Subcutaneous abdominal adipose tissue (tissue), 5 donors: Measurements from ENCODE around the gene CSNK1D.

Experiments used
- H3K27ac ChIP-seq: one replicate; pipeline ENCODE4 v1.7.0; 2013; ENCODE audit warnings: low read depth, mild to moderate bottlenecking, inconsistent platforms, low read length, moderate library complexity
- H3K27me3 ChIP-seq, 5 donors: one replicate each; pipeline ENCODE4 v1.7.0; 2013; ENCODE audit warnings: low read length in 5 of 5, inconsistent platforms in 1 of 5; ENCODE audit not compliant: control insufficient read depth in 5 of 5, insufficient read depth in 4 of 5
- H3K36me3 ChIP-seq, 5 donors: one replicate each; pipeline ENCODE4 v1.7.0; 2013; ENCODE audit warnings: low read length in 5 of 5; ENCODE audit not compliant: control insufficient read depth in 5 of 5, insufficient read depth in 5 of 5
- H3K4me1 ChIP-seq, 5 donors: one replicate each; pipeline ENCODE4 v1.7.0; 2013; ENCODE audit warnings: low read length in 5 of 5, mild to moderate bottlenecking in 3 of 5, moderate library complexity in 1 of 5; ENCODE audit not compliant: control insufficient read depth in 5 of 5, insufficient read depth in 5 of 5
- H3K4me3 ChIP-seq, 5 donors: one replicate each; pipeline ENCODE4 v1.7.0; 2013; ENCODE audit warnings: low read length in 5 of 5, low read depth in 1 of 5
- H3K9ac ChIP-seq, 5 donors: one replicate each; pipeline ENCODE4 v1.7.0; 2013; ENCODE audit warnings: low read length in 5 of 5, mild to moderate bottlenecking in 4 of 5, moderate library complexity in 3 of 5
- H3K9me3 ChIP-seq, 5 donors: one replicate each; pipeline ENCODE4 v1.7.0; 2013; ENCODE audit warnings: low read length in 5 of 5; ENCODE audit not compliant: control insufficient read depth in 5 of 5
- donor health status: healthy.
- donor health status: healthy.
- donor health status: healthy.
- donor health status: healthy.
- donor health status: healthy.

CSNK1D gene

GRCh38 chr17:82294064-82294773 is 20.7 kb upstream of the CSNK1D start:
- Histone ChIP-seq H3K36me3 (no peaks in the 10 kb centered on the region), H3K27me3 (peaks cover 0 to 9% (median 0%) of the 10 kb centered on the region in 5 donors), H3K9ac (no peak overlapping the region), H3K4me1 (peaks cover 4 to 51% (median 41%) of the 10 kb centered on the region in 5 donors), H3K9me3 (no peaks in the 10 kb centered on the region), H3K4me3 (peak overlapping the region in 2 of 5 donors; percentile 44 to 51), H3K27ac (no peak overlapping the region)

GRCh38 chr17:82292251-82293154 is 19.0 kb upstream of the CSNK1D start:
- Histone ChIP-seq H3K36me3 (no peaks in the 10 kb centered on the region), H3K4me3 (peak overlapping the region; percentile 62 to 79 (median 75)), H3K27ac (peak overlapping the region; percentile 91), H3K4me1 (peaks cover 4 to 50% (median 29%) of the 10 kb centered on the region in 5 donors), H3K27me3 (peaks cover 0 to 6% (median 0%) of the 10 kb centered on the region in 5 donors), H3K9ac (peak overlapping the region in 4 of 5 donors; percentile 75 to 93 (median 91)), H3K9me3 (no peaks in the 10 kb centered on the region)

GRCh38 chr17:82291582-82292250 is 18.2 kb upstream of the CSNK1D start:
- Histone ChIP-seq H3K4me1 (peaks cover 2 to 45% (median 26%) of the 10 kb centered on the region in 5 donors), H3K27me3 (peaks cover 0 to 4% (median 0%) of the 10 kb centered on the region in 5 donors), H3K36me3 (no peaks in the 10 kb centered on the region), H3K4me3 (peak overlapping the region; percentile 62 to 79 (median 75)), H3K9ac (peak overlapping the region in 4 of 5 donors; percentile 75 to 93 (median 91)), H3K27ac (peak overlapping the region; percentile 91), H3K9me3 (no peaks in the 10 kb centered on the region)

- Histone ChIP-seq H3K36me3 (no peaks in the 10 kb centered on the region), H3K9ac (no peak overlapping the region), H3K4me3 (no peak overlapping the region), H3K4me1 (peaks cover 0 to 37% (median 17%) of the 10 kb centered on the region in 5 donors), H3K27ac (peak overlapping the region; percentile 41), H3K27me3 (no peaks in the 10 kb centered on the region), H3K9me3 (no peaks in the 10 kb centered on the region)
Measured at GRCh38 chr17:82287868-82288801, 14.6 kb upstream of the CSNK1D start.

- H3K9me3 ChIP-seq = no peaks in the 10 kb centered on the region
- peaks cover 0 to 38% (median 15%) of the 10 kb centered on the region in 5 donors for H3K4me1 ChIP-seq
- peak overlapping the region; percentile 41 for H3K27ac ChIP-seq
- no peaks in the 10 kb centered on the region for H3K36me3 ChIP-seq
- H3K9ac ChIP-seq = no peak overlapping the region
- no peaks in the 10 kb centered on the region for H3K27me3 ChIP-seq
- no peak overlapping the region for H3K4me3 ChIP-seq
Measured at GRCh38 chr17:82287013-82287867, 13.7 kb upstream of the CSNK1D start.

- Histone ChIP-seq H3K9me3 (no peaks in the 10 kb centered on the region), H3K27me3 (peaks cover 0 to 4% (median 0%) of the 10 kb centered on the region in 5 donors), H3K4me3 (no peak overlapping the region), H3K9ac (no peak overlapping the region), H3K27ac (no peak overlapping the region), H3K36me3 (no peaks in the 10 kb centered on the region), H3K4me1 (peaks cover 0 to 36% (median 7%) of the 10 kb centered on the region in 5 donors)
Measured at GRCh38 chr17:82285141-82285540, 11.6 kb upstream of the CSNK1D start.

- Histone ChIP-seq H3K27ac (no peak overlapping the region), H3K36me3 (no peaks in the 10 kb centered on the region), H3K9me3 (no peaks in the 10 kb centered on the region), H3K9ac (peak overlapping the region in 1 of 5 donors; percentile 48), H3K4me1 (peaks cover 0 to 28% (median 7%) of the 10 kb centered on the region in 5 donors), H3K4me3 (no peak overlapping the region), H3K27me3 (peaks cover 0 to 4% (median 0%) of the 10 kb centered on the region in 5 donors)
Measured at GRCh38 chr17:82283208-82283749, 9.8 kb upstream of the CSNK1D start.
